ENCODE results near the gene ACVR1B.

- TF ChIP-seq TAF1 (IDR thresholded peaks at IDR 0.05; ENCODE audit: borderline replicate concordance, insufficient read depth, low read length) (no peak), POLR2AphosphoS5 (IDR thresholded peaks at IDR 0.05; ENCODE audit: low read depth, low read length) (no peak; the same call in 1 of the 2 replicates), REST (IDR thresholded peaks at IDR 0.05; ENCODE audit: insufficient read depth in 1 of 2, low read depth in 2 of 2, low read length in 2 of 2) (no peak)
Observed at GRCh38 chr12:51926064-51926632, 25.4 kb upstream of the ACVR1B start.

Measured in PFSK-1 (cell line).